Left ventricle myocardium inferior (tissue), 1 donor: Measurements from ENCODE around the gene PPP1R18. TPM values are rescaled to one million over a fixed set of nuclear protein-coding genes. Genes with fewer than 3 reads are reported as not detected.

Experiments used
- DNase-seq: peaks from one replicate; pipeline ENCODE4 v3.0.0-alpha.2; 2020
- H3K27ac ChIP-seq: fragments of 200-600 bp; replicated peaks from 2 replicates; pipeline ENCODE4 v1.8.0; 2021
- H3K27me3 ChIP-seq: fragments of 200-600 bp; 2 replicates; pipeline ENCODE4 v1.8.0; 2021; ENCODE audit warnings: low read depth
- H3K36me3 ChIP-seq: fragments of 200-600 bp; 2 replicates; pipeline ENCODE4 v1.8.0; 2021
- H3K4me1 ChIP-seq: fragments of 200-600 bp; 2 replicates; pipeline ENCODE4 v1.8.0; 2021
- H3K4me3 ChIP-seq: fragments of 200-600 bp; 2 replicates; pipeline ENCODE4 v1.8.0; 2021; ENCODE audit warnings: mild to moderate bottlenecking, moderate library complexity
- H3K9me3 ChIP-seq: fragments of 200-600 bp; replicated peaks from 2 replicates; pipeline ENCODE4 v1.8.0; 2021
- CTCF ChIP-seq: fragments of 200-600 bp; IDR thresholded peaks from 2 replicates; pipeline ENCODE4 v1.8.0; 2021; ENCODE audit warnings: antibody characterized with exemption, mild to moderate bottlenecking, borderline replicate concordance
- intact Hi-C: fragments of 100-400 bp; cut with micrococcal nuclease; formaldehyde crosslinking; loops from one replicate; pipeline ENCODE4 v1.11.0; 2022
- total RNA-seq: library from RNA; stranded (reverse); fragmentation: NEBNext Ultra II Directional; extraction: Animal tissue kit (Norgen Biotek cat#: 25700); gene quantifications from one replicate; pipeline ENCODE4 v1.2.1, GENCODE V29; 2021
- donor health status: DM: no; HTN: yes; CAD: no; lungs with severe emphysema.

Gene PPP1R18
- total RNA-seq, 1 donor from 2014 or later: 14.5 TPM

GRCh38 chr6:30685157-30686008 lies 1.1 kb downstream of the PPP1R18 start:
- Histone ChIP-seq H3K9me3 (no peaks in the 10 kb centered on the region), H3K27ac (peak overlapping the region; percentile 97), H3K4me1 (peaks cover 98% of the 10 kb centered on the region), H3K4me3 (peak overlapping the region; percentile 83), H3K36me3 (peaks cover 5% of the 10 kb centered on the region), H3K27me3 (no peaks in the 10 kb centered on the region)
- no peak for DNase-seq
- TF ChIP-seq CTCF: no peak
- intact Hi-C loops: no loop called here

- TF ChIP-seq CTCF: no peak
- Histone ChIP-seq H3K36me3 (peaks cover 12% of the 10 kb centered on the region), H3K27me3 (no peaks in the 10 kb centered on the region), H3K27ac (peak overlapping the region; percentile 97), H3K4me3 (peak overlapping the region; percentile 83), H3K4me1 (peaks cover 98% of the 10 kb centered on the region), H3K9me3 (no peaks in the 10 kb centered on the region)
- intact Hi-C loops: no loop called here
- DNase-seq: peak; percentile 61
Measured at GRCh38 chr6:30684386-30685156, 1.9 kb downstream of the PPP1R18 start.

GRCh38 chr6:30683980-30684338 lies 2.5 kb downstream of the PPP1R18 start:
- no peak for TF ChIP-seq CTCF

GRCh38 chr6:30683183-30683979 lies 3.1 kb downstream of the PPP1R18 start:
- H3K36me3 ChIP-seq: peaks cover 17% of the 10 kb centered on the region
- intact Hi-C loops: no loop called here
- TF ChIP-seq CTCF: no peak
- H3K27ac ChIP-seq: peak overlapping the region; percentile 97
- DNase-seq: peak; percentile 37
- H3K27me3 ChIP-seq: no peaks in the 10 kb centered on the region
- no peaks in the 10 kb centered on the region for H3K9me3 ChIP-seq
- peaks cover 97% of the 10 kb centered on the region for H3K4me1 ChIP-seq
- H3K4me3 ChIP-seq: peak overlapping the region; percentile 83

More at GRCh38 chr6:30683980-30684338, 2.5 kb downstream of the PPP1R18 start:
- intact Hi-C loops: no loop called here
- DNase-seq: no peak
- peaks cover 98% of the 10 kb centered on the region for H3K4me1 ChIP-seq
- peaks cover 13% of the 10 kb centered on the region for H3K36me3 ChIP-seq
- no peaks in the 10 kb centered on the region for H3K27me3 ChIP-seq
- peak overlapping the region; percentile 83 for H3K4me3 ChIP-seq
- peak overlapping the region; percentile 97 for H3K27ac ChIP-seq
- no peaks in the 10 kb centered on the region for H3K9me3 ChIP-seq
